Heart left ventricle (tissue), 13 donors: ENCODE results near the gene TRIM46.
"Not testable (repeated sequence)": the region's sequence is repeated elsewhere in the genome, so short reads cannot be mapped to it uniquely, and the experiment has no call there.

Source experiments
- POLR2A ChIP-seq, 2 donors: fragments of 450-650 bp; IDR thresholded peaks; one replicate each; pipeline ENCODE4 v1.6.1; 2017; ENCODE audit warnings: antibody characterized with exemption in 2 of 2, mild to moderate bottlenecking in 2 of 2, moderate library complexity in 2 of 2
- TF ChIP-seq, protein P1 (sequence below), 12 donors: fragments of 200-600 bp; sonication (generic) in 4 of 12; IDR thresholded peaks; one replicate each; pipeline versions ENCODE4 v1.5.0 to v1.8.0; 2018 to 2022; ENCODE audit warnings: antibody characterized with exemption in 12 of 12, mild to moderate bottlenecking in 5 of 12
- donor health status: ischemic (EF 13 %, LVEDD 7.1; RV severe dilation, severe dysfunction).
- donor health status: DM: no; HTN: yes; CAD: no.
- donor health status: DM: no; HTN: no; CAD: no.
- donor health status: ischemic (EF 25% LVEDD 6.9; RV normal size, moderate dysfunction).
- donor health status: ischemic (EF 25% LVEDD 5.7; RV mildly dilated, moderate dysfunction).
- donor health status: ischemic (EF 35%, LVEDD 5.7; RV mildly dilated, moderate dysfunction).
- donor health status: nonischemic (EF 11% LVEDD 7.7; RV severe dilation, severe dysfunction).
- donor health status: DM: yes; HTN: yes; CAD: no.
- donor health status: PGD.
- donor health status: ischemic (EF 29% LVEDD 5.4; RV normal size, mild dysfunction).
- donor health status: nonischemic (EF 23%, LVEDD 6.1; RV moderate dilation, normal function).

DNA sequence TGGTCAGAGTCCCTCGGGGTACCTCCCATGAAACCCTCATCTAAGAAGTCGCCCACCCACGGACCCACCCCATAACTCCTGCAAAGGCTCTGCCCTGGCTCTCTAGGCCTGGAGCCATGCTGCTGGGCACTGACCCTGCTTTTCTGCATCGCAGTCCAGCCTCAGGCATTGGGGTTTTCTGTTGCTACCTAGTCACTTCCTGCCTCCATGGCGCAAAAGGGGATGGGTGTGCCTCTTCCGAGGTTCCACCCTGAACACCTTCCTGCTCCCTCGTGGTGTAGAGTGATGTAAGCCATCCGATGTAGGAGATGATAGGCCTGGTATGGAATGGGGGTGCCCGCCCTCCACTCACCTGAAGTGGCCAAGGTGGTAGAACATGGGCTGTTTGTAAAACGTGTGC lies 41.1 kb downstream of the TRIM46 start:
- TF ChIP-seq, protein P1, sequence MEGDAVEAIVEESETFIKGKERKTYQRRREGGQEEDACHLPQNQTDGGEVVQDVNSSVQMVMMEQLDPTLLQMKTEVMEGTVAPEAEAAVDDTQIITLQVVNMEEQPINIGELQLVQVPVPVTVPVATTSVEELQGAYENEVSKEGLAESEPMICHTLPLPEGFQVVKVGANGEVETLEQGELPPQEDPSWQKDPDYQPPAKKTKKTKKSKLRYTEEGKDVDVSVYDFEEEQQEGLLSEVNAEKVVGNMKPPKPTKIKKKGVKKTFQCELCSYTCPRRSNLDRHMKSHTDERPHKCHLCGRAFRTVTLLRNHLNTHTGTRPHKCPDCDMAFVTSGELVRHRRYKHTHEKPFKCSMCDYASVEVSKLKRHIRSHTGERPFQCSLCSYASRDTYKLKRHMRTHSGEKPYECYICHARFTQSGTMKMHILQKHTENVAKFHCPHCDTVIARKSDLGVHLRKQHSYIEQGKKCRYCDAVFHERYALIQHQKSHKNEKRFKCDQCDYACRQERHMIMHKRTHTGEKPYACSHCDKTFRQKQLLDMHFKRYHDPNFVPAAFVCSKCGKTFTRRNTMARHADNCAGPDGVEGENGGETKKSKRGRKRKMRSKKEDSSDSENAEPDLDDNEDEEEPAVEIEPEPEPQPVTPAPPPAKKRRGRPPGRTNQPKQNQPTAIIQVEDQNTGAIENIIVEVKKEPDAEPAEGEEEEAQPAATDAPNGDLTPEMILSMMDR (IDR thresholded peaks at IDR 0.05), result not testable (repeated sequence)
- not testable (repeated sequence) for TF ChIP-seq POLR2A (IDR thresholded peaks at IDR 0.05)
